IMR-90 (cell line): ENCODE measurements around the gene LRRC8C. TPM values are rescaled to one million over a fixed set of nuclear protein-coding genes. Genes with fewer than 3 reads are reported as not detected.

Experiments used
- ATAC-seq: fragments of 200-7000 bp; cut with Tn5 transposase; 2 replicates; pipeline ENCODE4 v1.9.1; 2020; ENCODE audit warnings: low read depth, mild to moderate bottlenecking, moderate library complexity
- BruUV-seq: library from RNA; stranded (reverse); fragments of 400-500 nt; replicated peaks from 2 replicates; lab custom pipeline; 2021; lab: Mats Ljungman, UMichigan
- CTCF ChIA-PET: fragments of 300-600 bp; formaldehyde crosslinking; extraction: SDS; loops from one replicate; lab custom pipeline; 2021; ENCODE audit warnings: antibody characterized with exemption; lab: Yijun Ruan, JAX
- POLR2A ChIA-PET: fragments of 300-600 bp; sonication (Branson Sonifier 250); formaldehyde crosslinking; loops from one replicate; lab custom pipeline; 2022; ENCODE audit warnings: antibody characterized with exemption; ENCODE audit not compliant: unreplicated experiment; lab: Charles Lee
- DNase-seq: peaks from one replicate; pipeline ENCODE4 v3.0.0; 2013
- H2AFZ ChIP-seq: replicated peaks from 2 replicates; pipeline ENCODE3; 2013; ENCODE audit warnings: low read length, mild to moderate bottlenecking; ENCODE audit not compliant: poor library complexity
- H2AK5ac ChIP-seq: 2 replicates; pipeline ENCODE4 v1.6.1; 2013; ENCODE audit warnings: low read depth, low read length, inconsistent platforms
- H2AK9ac ChIP-seq: replicated peaks from 2 replicates; pipeline ENCODE3; 2013; ENCODE audit warnings: mild to moderate bottlenecking, low read depth, low read length, moderate library complexity; ENCODE audit not compliant: poor library complexity
- H2BK120ac ChIP-seq: 2 replicates; pipeline ENCODE4 v1.6.1; 2013; ENCODE audit warnings: low read depth, low read length, inconsistent platforms
- H2BK15ac ChIP-seq: 3 replicates; pipeline ENCODE4 v1.6.1; 2013; ENCODE audit warnings: low read depth, low read length, inconsistent platforms
- H2BK20ac ChIP-seq: 2 replicates; pipeline ENCODE4 v1.6.1; 2013; ENCODE audit warnings: low read depth, mild to moderate bottlenecking, inconsistent platforms, low read length, moderate library complexity
- H2BK5ac ChIP-seq: 2 replicates; pipeline ENCODE4 v1.6.1; 2013; ENCODE audit warnings: mild to moderate bottlenecking, low read depth, low read length, inconsistent platforms; ENCODE audit not compliant: poor library complexity, severe bottlenecking
- H3K14ac ChIP-seq: replicated peaks from 2 replicates; pipeline ENCODE4 v1.6.1; 2013; ENCODE audit warnings: low read depth, low read length, inconsistent platforms
- H3K18ac ChIP-seq: 2 replicates; pipeline ENCODE4 v1.6.1; 2013; ENCODE audit warnings: low read depth, low read length, control low read depth
- H3K23ac ChIP-seq: 2 replicates; pipeline ENCODE4 v1.6.1; 2013; ENCODE audit warnings: low read depth, low read length, inconsistent platforms
- H3K27ac ChIP-seq: 2 replicates; pipeline ENCODE4 v1.5.1; 2013; ENCODE audit warnings: mild to moderate bottlenecking, control low read depth, low read length; ENCODE audit not compliant: insufficient read depth
- H3K27me3 ChIP-seq: 2 replicates; pipeline ENCODE4 v1.6.1; 2013; ENCODE audit warnings: low read length; ENCODE audit not compliant: control insufficient read depth, insufficient read depth
- H3K36me3 ChIP-seq: 2 replicates; pipeline ENCODE4 v1.6.1; 2013; ENCODE audit warnings: low read length, mixed read lengths; ENCODE audit not compliant: control insufficient read depth, insufficient read depth
- H3K4ac ChIP-seq: 2 replicates; pipeline ENCODE4 v1.6.1; 2013; ENCODE audit warnings: low read depth, low read length, inconsistent platforms
- H3K4me1 ChIP-seq: 2 replicates; pipeline ENCODE4 v1.6.1; 2013; ENCODE audit warnings: low read length, mixed read lengths; ENCODE audit not compliant: control insufficient read depth, insufficient read depth
- H3K4me2 ChIP-seq: 2 replicates; pipeline ENCODE4 v1.6.1; 2013; ENCODE audit warnings: low read depth, mild to moderate bottlenecking, control low read depth, low read length, moderate library complexity
- H3K4me3 ChIP-seq: 2 replicates; pipeline ENCODE4 v1.5.1; 2013; ENCODE audit warnings: low read depth, mild to moderate bottlenecking, control low read depth, low read length, moderate library complexity; ENCODE audit not compliant: insufficient read depth
- H3K56ac ChIP-seq: 2 replicates; pipeline ENCODE4 v1.6.1; 2013; ENCODE audit warnings: low read length, inconsistent platforms; ENCODE audit not compliant: insufficient read depth; ENCODE audit errors: extremely low read depth
- H3K79me1 ChIP-seq, 2 experiments: 2 replicates each; pipeline ENCODE4 v1.6.1; 2013; ENCODE audit warnings: low read length in 2 of 2, inconsistent platforms in 1 of 2, low read depth in 1 of 2
- H3K9ac ChIP-seq: 2 replicates; pipeline ENCODE4 v1.6.1; 2013; ENCODE audit warnings: low read depth, low read length, control low read depth
- H3K9me1 ChIP-seq: 2 replicates; pipeline ENCODE4 v1.6.1; 2013; ENCODE audit warnings: low read length, inconsistent platforms; ENCODE audit not compliant: insufficient read depth
- H3K9me3 ChIP-seq: 2 replicates; pipeline ENCODE4 v1.6.1; 2013; ENCODE audit warnings: low read length; ENCODE audit not compliant: control insufficient read depth, insufficient read depth
- H4K20me1 ChIP-seq: 2 replicates; pipeline ENCODE4 v1.6.1; 2013; ENCODE audit warnings: low read length, inconsistent platforms; ENCODE audit not compliant: insufficient read depth
- H4K5ac ChIP-seq: 2 replicates; pipeline ENCODE4 v1.6.1; 2013; ENCODE audit warnings: mild to moderate bottlenecking, low read depth, low read length, control low read depth
- H4K8ac ChIP-seq, 2 experiments: 2 replicates each; pipeline ENCODE4 v1.6.1; 2013; ENCODE audit warnings: low read depth in 2 of 2, low read length in 2 of 2, control low read depth in 1 of 2, inconsistent platforms in 1 of 2
- H4K91ac ChIP-seq: 2 replicates; pipeline ENCODE4 v1.6.1; 2013; ENCODE audit warnings: low read depth, low read length, inconsistent platforms; ENCODE audit not compliant: insufficient read depth
- BHLHE40 ChIP-seq: fragments of 150-350 bp; IDR thresholded peaks from 2 replicates; pipeline ENCODE4 v1.6.1; 2016; ENCODE audit warnings: mild to moderate bottlenecking, low read depth, low read length
- CEBPB ChIP-seq: IDR thresholded peaks from 2 replicates; pipeline ENCODE4 v1.6.1; 2012; ENCODE audit warnings: low read depth, low read length, improper control_type of control experiment
- CHD1 ChIP-seq: IDR thresholded peaks from 2 replicates; pipeline ENCODE4 v1.6.1; 2012; ENCODE audit warnings: low read depth, low read length, improper control_type of control experiment
- CTCF ChIP-seq: conservative IDR thresholded peaks from 2 replicates; pipeline ENCODE4 v1.5.1; 2012; ENCODE audit warnings: mild to moderate bottlenecking, low read depth, low read length, improper control_type of control experiment
- ELK1 ChIP-seq: fragments of 150-350 bp; IDR thresholded peaks from 2 replicates; pipeline ENCODE4 v1.6.1; 2016; ENCODE audit warnings: low read depth, mild to moderate bottlenecking, low read length, moderate library complexity, borderline replicate concordance
- FOS ChIP-seq: fragments of 150-350 bp; IDR thresholded peaks from 2 replicates; pipeline ENCODE4 v1.6.1; 2016; ENCODE audit warnings: low read depth, low read length
- MAFK ChIP-seq: IDR thresholded peaks from 2 replicates; pipeline ENCODE4 v1.6.1; 2012; ENCODE audit warnings: low read depth, low read length, improper control_type of control experiment
- MAZ ChIP-seq: IDR thresholded peaks from 2 replicates; pipeline ENCODE4 v1.6.1; 2012; ENCODE audit warnings: low read depth, mild to moderate bottlenecking, low read length, improper control_type of control experiment, moderate library complexity, borderline replicate concordance
- MXI1 ChIP-seq: IDR thresholded peaks from 2 replicates; pipeline ENCODE4 v1.6.1; 2012; ENCODE audit warnings: low read depth, mild to moderate bottlenecking, low read length, moderate library complexity, borderline replicate concordance
- NFE2L2 ChIP-seq: fragments of 150-350 bp; IDR thresholded peaks from 2 replicates; pipeline ENCODE4 v1.6.1; 2016; ENCODE audit warnings: low read depth, mild to moderate bottlenecking, low read length
- POLR2A ChIP-seq: IDR thresholded peaks from 2 replicates; pipeline ENCODE4 v1.6.1; 2012; ENCODE audit warnings: mild to moderate bottlenecking, low read depth, low read length
- RAD21 ChIP-seq: IDR thresholded peaks from 2 replicates; pipeline ENCODE4 v1.6.1; 2012; ENCODE audit warnings: low read length, improper control_type of control experiment
- RCOR1 ChIP-seq: IDR thresholded peaks from 2 replicates; pipeline ENCODE4 v1.6.1; 2012; ENCODE audit warnings: mild to moderate bottlenecking, low read length, improper control_type of control experiment; ENCODE audit not compliant: insufficient replicate concordance
- RFX5 ChIP-seq: IDR thresholded peaks from 2 replicates; pipeline ENCODE4 v1.8.0; 2012; ENCODE audit warnings: low read depth, mild to moderate bottlenecking, low read length, moderate library complexity
- SMC3 ChIP-seq: fragments of 150-350 bp; IDR thresholded peaks from 2 replicates; pipeline ENCODE4 v1.6.1; 2016; ENCODE audit warnings: low read depth, mild to moderate bottlenecking, antibody characterized with exemption, low read length, moderate library complexity
- USF2 ChIP-seq: fragments of 150-350 bp; IDR thresholded peaks from 2 replicates; pipeline ENCODE4 v1.6.1; 2017; ENCODE audit warnings: mild to moderate bottlenecking, antibody characterized with exemption, low read length, low read depth
- WGBS, 2 experiments: methylation state at CpG; one replicate each; pipeline versions ENCODE4 v1.1.5 to v1.1.7; 2013; ENCODE audit warnings: missing lambda C conversion rate in 2 of 2; ENCODE audit not compliant: insufficient read length in 1 of 2; ENCODE audit errors: extremely low coverage in 2 of 2; 5-methylcytosine and 5-hydroxymethylcytosine counted together
- dilution Hi-C: fragments of 300-500 bp; cut with HindIII; formaldehyde crosslinking; loops from one replicate; pipeline ENCODE4 v1.14.3; 2018; ENCODE audit warnings: low sequenced_read_pairs; ENCODE audit not compliant: unreplicated experiment
- in situ Hi-C: fragments of 300-500 bp; cut with MboI; formaldehyde crosslinking; loops from 3 replicates; pipeline ENCODE4 v1.14.3; 2019; ENCODE audit warnings: low sequenced_read_pairs, inconsistent platforms, mixed read lengths
- intact Hi-C: fragments of 100-400 bp; cut with micrococcal nuclease; formaldehyde crosslinking; loops from 2 replicates; pipeline ENCODE4 v1.10.0; 2022
- polyA plus RNA-seq, 3 experiments: library from polyadenylated mRNA; depleted of rRNA; stranded (reverse); fragments of >200 nt; gene quantifications; 2 replicates each; pipeline ENCODE4 v1.2.3, GENCODE V29; 2012; ENCODE audit warnings: low replicate concordance in 1 of 3
- total RNA-seq: library from RNA; depleted of rRNA; stranded (reverse); fragments of >200 nt; gene quantifications from 2 replicates; pipeline ENCODE4 v1.2.3, GENCODE V29; 2012

Gene LRRC8C
- total and polyA plus RNA-seq, 2 of the 4 experiments (the other 2 are of a cell fraction) = 6.5 to 12.9 TPM

- BruUV-seq = no TSS peak
- no peak overlapping the region for H4K8ac ChIP-seq
- in situ Hi-C loops (loop anchor here (10.0 kb wide), 1 partner anchor 128 kb away; no protein-coding TSS in a partner anchor), intact Hi-C loops (loop anchor here (2.0 kb wide), 1 partner anchor 26 kb away; no protein-coding TSS in a partner anchor), dilution Hi-C loops (no loop called here)
- no peak for DNase-seq
- no peaks in the 10 kb centered on the region for H3K79me1 ChIP-seq
- H4K91ac ChIP-seq = no peak overlapping the region; the same call in 1 of the 2 replicates
- POLR2A ChIA-PET = no interaction called here
- WGBS, 2 experiments = 40% methylated on average over 1 of the region's 6 CpGs; no CpG with 5 or more reads in 1 of the 2 experiments
- no peaks in the 10 kb centered on the region for H3K9me3 ChIP-seq
- H3K14ac ChIP-seq = no peak overlapping the region
- peaks cover 4% of the 10 kb centered on the region; the same call in 1 of the 2 replicates for H3K9me1 ChIP-seq
- H2AK9ac ChIP-seq = no peak overlapping the region
- H3K27me3 ChIP-seq = no peaks in the 10 kb centered on the region
- no peaks in the 10 kb centered on the region for H4K20me1 ChIP-seq
- H3K4me3 ChIP-seq = no peak overlapping the region
- peaks cover 3% of the 10 kb centered on the region for H3K4me1 ChIP-seq
- H3K27ac ChIP-seq = no peak overlapping the region
- H3K23ac ChIP-seq = no peak overlapping the region
- TF ChIP-seq SMC3 (no peak), POLR2A (no peak), BHLHE40 (no peak), MAZ (no peak), USF2 (no peak), MAFK (no peak), RFX5 (no peak), CHD1 (no peak), CEBPB (no peak), MXI1 (no peak), CTCF (no peak), RCOR1 (no peak), NFE2L2 (no peak), RAD21 (no peak), FOS (no peak), ELK1 (no peak)
- no peak overlapping the region for H2BK20ac ChIP-seq
- CTCF ChIA-PET = interaction anchor here (1.2 to 1.3 kb wide), 2 partner anchors 11 to 24 kb away, joined by 3 read pairs; no protein-coding TSS in a partner anchor
- H2BK120ac ChIP-seq = no peak overlapping the region
- H2BK5ac ChIP-seq = no peak overlapping the region
- H2BK15ac ChIP-seq = no peak overlapping the region
- no peak overlapping the region for H3K4me2 ChIP-seq
- H3K18ac ChIP-seq = no peak overlapping the region
- no peak overlapping the region for H2AFZ ChIP-seq
- H3K56ac ChIP-seq = no peak overlapping the region
- ATAC-seq = no peak
- H3K4ac ChIP-seq = no peak overlapping the region; the same call in 1 of the 2 replicates
- no peak overlapping the region for H3K9ac ChIP-seq
- no peak overlapping the region for H4K5ac ChIP-seq
- 0 out of 2 replicates have a peak overlapping the region, but pooled peaks have one; percentile 22 for H2AK5ac ChIP-seq
- no peaks in the 10 kb centered on the region for H3K36me3 ChIP-seq
Measured at GRCh38 chr1:89602871-89603404, 30.0 kb upstream of the LRRC8C start.
